GM12892 (cell line): ENCODE results near the gene DOK6.

Experiments used
- DNase-seq: peaks from one replicate; pipeline ENCODE4 v3.0.0; 2011; ENCODE audit not compliant: insufficient read length
- FAIRE-seq: peaks from 2 replicates; lab custom pipeline; 2011; peaks lifted over from hg19 to GRCh38; lab: Jason Lieb, UNC
- POLR2A ChIP-seq: IDR thresholded peaks from 2 replicates; pipeline ENCODE4 v1.6.1; 2011; ENCODE audit warnings: low read depth, low read length, control low read depth
- POLR2AphosphoS5 ChIP-seq: IDR thresholded peaks from 2 replicates; pipeline ENCODE4 v1.6.1; 2011; ENCODE audit warnings: low read depth, low read length, control low read depth
- TAF1 ChIP-seq: IDR thresholded peaks from 2 replicates; pipeline ENCODE4 v1.6.1; 2011; ENCODE audit warnings: low read depth, mild to moderate bottlenecking, control low read depth, low read length, borderline replicate concordance

Gene DOK6

DNA sequence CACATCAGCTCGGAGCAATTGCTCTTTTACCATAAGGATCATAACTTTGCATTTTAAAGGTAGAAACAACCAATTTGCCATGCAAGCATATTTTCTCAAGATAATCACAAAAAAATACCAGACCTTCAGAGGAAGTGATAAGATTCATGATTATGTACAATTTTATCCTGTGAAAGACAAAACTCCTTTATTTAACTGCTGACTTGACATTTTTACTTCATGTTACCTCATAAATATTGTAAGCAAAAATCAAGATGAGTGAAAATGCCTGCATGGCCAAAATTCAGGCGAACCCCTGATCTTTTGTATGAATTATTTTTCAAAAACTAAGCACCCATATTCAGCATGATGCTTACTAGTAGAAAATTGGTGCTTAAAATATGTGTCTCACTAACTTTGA lies 300.6 kb downstream of the DOK6 start:
- TF ChIP-seq TAF1 (no peak), POLR2AphosphoS5 (no peak), POLR2A (no peak)
- FAIRE-seq (no peak), DNase-seq (no peak)

DNA sequence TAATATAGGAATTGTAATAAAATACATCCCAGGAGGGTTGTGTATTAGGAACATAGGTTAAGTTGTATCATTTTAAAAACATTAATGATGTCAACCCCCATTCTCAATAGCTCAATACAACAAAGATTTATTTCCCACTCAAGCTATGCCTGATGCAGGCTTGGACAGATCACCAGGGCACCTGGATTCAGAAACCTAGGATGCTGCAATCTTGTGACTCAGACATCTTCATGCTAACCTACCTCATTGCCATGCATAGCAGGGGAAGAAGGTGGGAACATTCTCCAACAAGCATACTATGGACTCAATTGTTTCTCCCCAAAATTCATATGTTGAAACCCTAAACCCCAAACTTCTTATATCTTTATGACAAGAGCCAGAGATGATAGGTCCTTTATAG lies 302.8 kb downstream of the DOK6 start:
- no peak for DNase-seq
- FAIRE-seq = no peak
- TF ChIP-seq TAF1 = no peak
- TF ChIP-seq POLR2A = no peak
- TF ChIP-seq POLR2AphosphoS5 = no peak

DNA sequence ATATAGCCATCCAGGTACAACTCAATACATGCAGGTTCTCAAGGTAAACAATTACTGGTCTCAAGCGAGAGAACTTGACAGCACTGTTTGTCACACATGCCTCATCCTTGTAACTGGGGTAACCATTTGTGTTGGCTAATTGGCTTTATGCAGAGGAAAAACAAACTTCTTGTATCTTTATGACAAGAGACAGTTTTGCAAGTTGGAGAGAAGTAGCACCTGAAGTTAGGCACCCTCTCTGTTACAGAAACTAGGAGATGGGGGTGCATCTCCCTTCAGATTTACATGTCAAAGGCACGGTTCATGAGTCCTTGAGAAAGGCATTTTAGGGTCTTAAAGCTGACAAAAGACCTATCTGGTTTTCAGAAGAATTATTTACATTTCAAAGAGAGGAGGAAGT lies 305.3 kb downstream of the DOK6 start:
- no peak for TF ChIP-seq POLR2A
- no peak for TF ChIP-seq POLR2AphosphoS5
- TF ChIP-seq TAF1 = no peak
- DNase-seq = no peak
- FAIRE-seq = no peak

DNA sequence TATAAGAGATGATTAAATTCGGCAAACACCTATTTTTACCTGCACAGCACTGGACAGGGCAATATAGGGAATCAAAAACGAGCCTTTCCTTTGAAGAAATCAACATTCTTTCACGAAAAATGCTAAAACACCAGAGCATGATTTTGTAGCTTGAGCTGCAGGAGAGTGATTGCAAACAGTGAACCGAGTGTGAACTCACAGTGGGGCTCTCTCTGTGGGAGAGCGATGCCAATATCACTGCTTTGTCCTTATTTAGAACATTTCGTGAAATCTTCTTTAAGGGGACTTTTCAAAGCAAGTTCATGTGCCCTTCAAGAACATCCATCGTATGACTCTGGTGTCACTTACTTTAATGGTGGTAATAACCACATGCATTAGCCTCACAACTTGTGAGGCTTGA lies 308.2 kb downstream of the DOK6 start:
- no peak for TF ChIP-seq POLR2AphosphoS5
- no peak for TF ChIP-seq POLR2A
- TF ChIP-seq TAF1 = no peak
- no peak for FAIRE-seq
- DNase-seq = no peak

DNA sequence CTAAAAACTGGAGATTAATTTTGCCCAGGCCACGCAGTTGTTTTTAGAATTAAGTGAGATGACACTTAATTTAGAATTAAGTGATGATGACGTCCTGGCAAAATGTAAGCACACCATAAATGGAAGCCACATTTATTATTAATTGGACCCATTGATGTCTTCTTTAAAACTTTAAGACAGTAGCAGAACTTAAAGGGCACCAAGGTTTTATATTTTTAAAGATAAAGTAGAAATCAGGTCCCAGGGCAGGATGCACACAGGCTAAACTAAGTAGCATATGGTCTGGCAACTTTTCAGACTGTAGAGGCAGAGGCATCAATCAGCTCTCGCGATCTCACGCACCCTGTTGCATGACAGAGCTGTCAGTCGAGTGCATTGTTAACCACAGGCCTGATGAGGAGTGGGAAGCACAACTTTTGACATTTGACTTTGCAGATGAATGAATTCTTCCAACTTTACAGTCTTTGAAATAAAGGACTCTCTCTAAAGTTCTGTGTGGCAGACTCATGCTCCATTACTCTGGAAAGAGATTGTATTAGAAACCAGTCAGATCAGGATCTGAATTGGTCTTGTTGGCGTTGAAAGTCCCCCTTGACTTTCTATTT lies 314.6 kb downstream of the DOK6 start:
- no peak for TF ChIP-seq POLR2A
- no peak for TF ChIP-seq TAF1
- no peak for TF ChIP-seq POLR2AphosphoS5
- FAIRE-seq = no peak

DNA sequence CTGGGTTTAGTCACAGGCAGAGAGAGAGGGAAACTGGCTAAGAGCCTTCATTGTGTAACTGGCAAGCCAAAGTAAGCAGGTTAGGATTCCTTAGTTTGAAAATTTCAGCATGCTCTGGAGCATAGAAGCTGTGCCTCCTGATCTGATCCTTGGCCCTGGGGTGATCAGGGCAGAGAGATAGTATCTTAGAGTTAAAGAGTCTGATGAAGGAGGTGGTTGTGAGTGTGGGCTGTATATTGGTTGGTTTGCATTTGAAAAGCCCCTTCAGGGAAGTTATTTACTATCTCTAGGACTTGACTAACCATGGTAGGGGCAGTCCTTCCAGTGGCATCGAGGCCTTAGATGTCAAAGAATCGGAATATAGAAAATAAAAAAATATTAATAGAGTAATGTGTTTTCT lies 316.9 kb downstream of the DOK6 start:
- no peak for FAIRE-seq
- DNase-seq = no peak
- TF ChIP-seq TAF1 (no peak), POLR2A (no peak), POLR2AphosphoS5 (no peak)

More for the DNA sequence above, 314.6 kb downstream of the DOK6 start:
- DNase-seq = no peak

DNA sequence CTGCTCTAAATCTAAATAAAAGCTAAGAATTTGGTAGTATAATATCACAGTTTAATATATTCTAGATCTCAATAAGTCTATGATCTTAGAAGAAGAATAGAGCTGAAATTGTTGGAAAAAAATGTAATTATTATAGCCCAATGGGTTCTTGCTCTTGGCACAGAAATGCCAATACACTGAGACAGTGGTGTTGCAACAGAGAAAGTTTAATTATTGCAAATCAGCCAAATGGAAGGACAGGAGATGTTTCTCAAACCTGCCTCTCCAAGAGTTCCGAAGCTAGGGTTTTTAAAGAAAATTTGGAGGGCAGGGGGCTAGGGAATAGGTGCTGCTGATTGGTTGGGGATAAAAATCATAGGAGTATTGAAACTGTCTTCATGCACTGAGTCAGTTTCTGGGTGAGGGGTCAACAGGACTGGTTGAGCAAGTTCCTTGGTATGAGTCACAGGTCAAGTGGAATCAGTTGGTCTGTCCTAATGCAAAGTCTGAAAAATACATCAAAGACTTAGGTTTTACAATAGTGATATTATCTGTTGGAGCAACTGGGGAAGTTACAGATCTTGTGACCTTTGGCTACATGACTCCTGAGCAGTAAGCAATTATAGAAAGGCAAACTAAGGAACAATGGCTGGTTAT lies 318.3 kb downstream of the DOK6 start:
- DNase-seq = no peak
- no peak for FAIRE-seq
- no peak for TF ChIP-seq POLR2A
- TF ChIP-seq POLR2AphosphoS5 = no peak
- no peak for TF ChIP-seq TAF1

DNA sequence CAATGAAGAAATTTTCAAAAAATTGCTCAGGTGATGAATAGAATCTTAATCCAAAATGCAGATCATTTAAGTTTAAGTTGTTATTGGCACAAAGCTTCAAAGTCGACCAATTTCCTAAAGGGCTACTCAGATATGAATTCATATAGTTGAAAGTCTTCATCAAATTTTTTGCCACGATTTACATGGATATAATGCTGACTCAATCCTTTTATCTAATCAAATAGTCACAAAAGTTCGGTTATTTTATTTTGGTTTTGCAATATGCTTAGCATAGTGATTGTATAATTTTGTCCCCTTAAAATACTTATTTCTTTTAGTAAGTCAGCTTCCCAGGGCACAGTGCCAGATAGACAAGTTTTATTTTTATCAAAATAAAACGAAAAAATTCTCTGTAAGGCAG lies 319.7 kb downstream of the DOK6 start:
- FAIRE-seq = no peak
- TF ChIP-seq POLR2A (no peak), POLR2AphosphoS5 (no peak), TAF1 (no peak)
- DNase-seq = no peak

DNA sequence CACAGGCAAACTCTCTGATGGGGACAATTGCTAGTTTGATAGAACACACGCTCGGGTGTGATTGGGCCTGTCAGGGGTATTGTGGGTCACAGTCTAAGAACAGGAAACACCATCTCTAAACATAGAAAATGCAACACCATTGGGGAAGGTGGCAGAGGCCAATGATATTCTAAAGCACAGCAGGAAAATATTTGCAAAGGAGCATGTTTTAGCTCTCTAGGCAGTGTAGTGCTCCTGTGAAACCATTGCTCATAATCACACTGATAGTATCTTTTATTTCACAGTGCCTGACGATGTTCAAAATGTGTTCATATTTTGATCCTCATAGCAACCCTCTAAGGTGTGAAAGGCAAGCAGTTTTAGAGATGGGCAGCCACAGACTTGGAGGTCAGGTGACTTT lies 322.7 kb downstream of the DOK6 start:
- TF ChIP-seq POLR2AphosphoS5 = no peak
- no peak for TF ChIP-seq TAF1
- no peak for TF ChIP-seq POLR2A
- DNase-seq (no peak), FAIRE-seq (no peak)

DNA sequence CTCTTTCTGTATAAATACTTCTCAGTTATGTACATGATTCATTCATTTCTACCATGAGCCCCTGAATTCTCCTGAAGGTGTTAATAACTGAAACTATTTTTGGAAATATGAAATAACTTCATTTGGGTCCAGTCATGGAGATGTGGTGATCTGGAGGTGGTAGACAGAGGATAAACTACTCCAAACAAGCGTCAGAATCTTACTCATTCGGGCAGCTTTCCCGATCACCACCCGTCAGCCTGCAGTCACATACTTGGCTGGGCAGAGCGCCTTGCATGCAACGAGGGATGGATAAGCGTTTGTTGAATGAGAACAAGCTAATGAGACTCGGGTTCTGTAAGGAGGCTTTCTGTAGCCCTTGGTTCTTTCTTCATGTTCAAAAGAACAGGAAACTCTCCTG lies 324.3 kb downstream of the DOK6 start:
- FAIRE-seq (no peak), DNase-seq (no peak)
- TF ChIP-seq TAF1 = no peak
- no peak for TF ChIP-seq POLR2A
- no peak for TF ChIP-seq POLR2AphosphoS5

DNA sequence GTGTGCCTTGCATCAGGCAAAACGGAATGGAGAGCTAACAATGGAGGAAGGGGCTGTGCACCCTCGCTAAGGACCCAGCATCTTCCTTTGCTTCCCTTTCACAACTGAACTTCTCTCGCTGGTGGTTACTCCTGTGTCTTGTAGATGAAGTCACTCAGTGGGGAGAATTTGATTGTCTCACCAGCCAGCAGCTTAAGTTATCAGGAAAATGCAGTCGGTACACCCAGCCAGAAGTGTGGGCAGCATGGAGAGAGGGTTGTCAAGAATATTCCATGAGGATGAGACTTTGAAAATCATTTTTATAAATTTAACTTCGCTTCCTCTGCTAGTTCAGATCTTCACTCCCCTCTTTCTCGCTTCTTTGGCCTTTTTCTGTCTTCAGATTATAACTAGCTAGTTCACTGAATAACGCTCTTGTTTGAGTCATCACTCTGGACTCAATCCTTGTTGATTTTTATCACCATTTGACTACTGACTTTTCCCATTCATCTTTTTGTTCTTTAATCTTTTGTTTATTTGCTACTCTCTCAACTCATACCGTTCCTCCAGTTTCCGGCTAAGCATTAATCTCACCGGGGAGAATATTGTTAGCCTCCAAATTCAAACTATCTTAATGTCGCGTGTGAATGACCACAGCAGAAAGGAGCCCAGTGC lies 325.3 kb downstream of the DOK6 start:
- FAIRE-seq = no peak
- TF ChIP-seq POLR2AphosphoS5 (no peak), TAF1 (no peak), POLR2A (no peak)
- no peak for DNase-seq
